H1 (cell line): ENCODE measurements around the gene ZNF486. TPM values are rescaled to one million over a fixed set of nuclear protein-coding genes. Genes with fewer than 3 reads are reported as not detected.

ENCODE experiments used
- CTCF ChIA-PET: fragments of 300-600 bp; sonication (Branson Sonifier 250); formaldehyde crosslinking; loops from one replicate; lab custom pipeline; 2021; ENCODE audit not compliant: partially characterized antibody; lab: Charles Lee
- POLR2A ChIA-PET: fragments of 300-600 bp; sonication (Branson Sonifier 250); formaldehyde crosslinking; loops from one replicate; lab custom pipeline; 2021; ENCODE audit warnings: inconsistent platforms; ENCODE audit not compliant: partially characterized antibody; lab: Charles Lee
- DNase-seq, 2 experiments: peaks; one replicate each; pipeline versions ENCODE4 v3.0.0 to v3.0.0-alpha.2; 2010 to 2022; ENCODE audit warnings: low spot score in 2 of 2, low read depth in 1 of 2, mixed read lengths in 1 of 2
- FAIRE-seq: peaks from 2 replicates; lab custom pipeline; 2011; peaks lifted over from hg19 to GRCh38; lab: Jason Lieb, UNC
- H2AFZ ChIP-seq: 2 replicates; pipeline ENCODE4 v1.8.1; 2012; ENCODE audit warnings: low read length, inconsistent platforms
- H2AK5ac ChIP-seq: 2 replicates; pipeline ENCODE4 v1.6.1; 2013; ENCODE audit warnings: low read depth, low read length
- H2BK120ac ChIP-seq: replicated peaks from 2 replicates; pipeline ENCODE3; 2013; ENCODE audit warnings: low read depth, low read length, inconsistent platforms
- H2BK12ac ChIP-seq: 2 replicates; pipeline ENCODE4 v1.6.1; 2013; ENCODE audit warnings: low read depth, low read length
- H2BK15ac ChIP-seq: 2 replicates; pipeline ENCODE4 v1.6.1; 2013; ENCODE audit warnings: low read length
- H2BK20ac ChIP-seq: 2 replicates; pipeline ENCODE4 v1.6.1; 2013; ENCODE audit warnings: low read length
- H2BK5ac ChIP-seq: 2 replicates; pipeline ENCODE4 v1.6.1; 2013; ENCODE audit warnings: low read depth, low read length
- H3K14ac ChIP-seq: 2 replicates; pipeline ENCODE4 v1.6.1; 2013; ENCODE audit warnings: inconsistent platforms; ENCODE audit not compliant: insufficient read length
- H3K18ac ChIP-seq: 2 replicates; pipeline ENCODE4 v1.6.1; 2013; ENCODE audit warnings: low read length; ENCODE audit errors: extremely low read depth
- H3K23ac ChIP-seq: 2 replicates; pipeline ENCODE4 v1.6.1; 2013; ENCODE audit warnings: inconsistent platforms; ENCODE audit not compliant: insufficient read length
- H3K23me2 ChIP-seq: 2 replicates; pipeline ENCODE4 v1.6.1; 2013; ENCODE audit warnings: low read depth, low read length
- H3K27ac ChIP-seq: 2 replicates; pipeline ENCODE4 v1.6.1; 2011; ENCODE audit warnings: low read depth, low read length, inconsistent platforms
- H3K27me3 ChIP-seq, 4 experiments: replicated peaks in 1 of 4; 1 replicate in 1 of 4; 2 replicates in 3 of 4; pipeline versions ENCODE4 v1.6.1 to v1.8.1; 2011 to 2013; ENCODE audit warnings: low read length in 3 of 4, mild to moderate bottlenecking in 3 of 4, inconsistent platforms in 2 of 4, mixed read lengths in 2 of 4, moderate library complexity in 1 of 4; ENCODE audit not compliant: control insufficient read depth in 3 of 4, insufficient read depth in 3 of 4; ENCODE audit errors: extremely low read depth in 1 of 4
- H3K36me3 ChIP-seq, 4 experiments: 2 replicates each; pipeline versions ENCODE4 v1.6.1 to v1.8.1; 2011 to 2013; ENCODE audit warnings: mild to moderate bottlenecking in 4 of 4, low read length in 3 of 4, moderate library complexity in 2 of 4, control low read depth in 1 of 4, inconsistent platforms in 1 of 4; ENCODE audit not compliant: insufficient read depth in 4 of 4, control insufficient read depth in 2 of 4
- H3K4ac ChIP-seq: replicated peaks from 2 replicates; pipeline ENCODE3; 2013; ENCODE audit warnings: low read length, low read depth, mixed read lengths, inconsistent platforms; ENCODE audit not compliant: insufficient read length
- H3K4me1 ChIP-seq, 4 experiments: replicated peaks in 1 of 4; 1 replicate in 1 of 4; 2 replicates in 3 of 4; pipeline versions ENCODE4 v1.6.1 to v1.8.1; 2011 to 2013; ENCODE audit warnings: low read length in 3 of 4, inconsistent platforms in 2 of 4, mixed read lengths in 1 of 4; ENCODE audit not compliant: insufficient read depth in 4 of 4, control insufficient read depth in 3 of 4
- H3K4me2 ChIP-seq, 2 experiments: 2 replicates each; pipeline versions ENCODE4 v1.6.1 to v1.8.1; 2011 to 2013; ENCODE audit warnings: low read depth in 2 of 2, low read length in 2 of 2, control low read depth in 1 of 2, inconsistent platforms in 1 of 2, mild to moderate bottlenecking in 1 of 2; ENCODE audit not compliant: insufficient read depth in 1 of 2
- H3K4me3 ChIP-seq, 4 experiments: fragments of 200-600, 300-600 bp in 1 of 4; sonication (generic), shearing (Covaris generic), sonication (Bioruptor Twin) in 1 of 4; 2 replicates each; pipeline versions ENCODE4 v1.5.1 to v1.8.1; 2011 to 2016; ENCODE audit warnings: low read length in 4 of 4, low read depth in 3 of 4, control low read depth in 2 of 4, inconsistent platforms in 2 of 4, mild to moderate bottlenecking in 2 of 4, mixed read lengths in 1 of 4, moderate library complexity in 1 of 4; ENCODE audit not compliant: insufficient read depth in 2 of 4; ENCODE audit errors: extremely low read depth in 1 of 4
- H3K56ac ChIP-seq: replicated peaks from 2 replicates; pipeline ENCODE3; 2013; ENCODE audit warnings: low read depth, mild to moderate bottlenecking, mixed read lengths, low read length, inconsistent platforms; ENCODE audit not compliant: insufficient read length
- H3K79me1 ChIP-seq: 2 replicates; pipeline ENCODE4 v1.6.1; 2013; ENCODE audit warnings: low read depth, low read length, control low read depth
- H3K79me2 ChIP-seq, 2 experiments: 2 replicates each; pipeline versions ENCODE4 v1.6.1 to v1.8.1; 2012 to 2013; ENCODE audit warnings: low read length in 2 of 2, mild to moderate bottlenecking in 2 of 2, inconsistent platforms in 1 of 2; ENCODE audit not compliant: insufficient read depth in 2 of 2, control insufficient read depth in 1 of 2
- H3K9ac ChIP-seq, 4 experiments: replicated peaks in 1 of 4; 1 replicate in 1 of 4; 2 replicates in 3 of 4; pipeline versions ENCODE4 v1.6.1 to v1.8.1; 2011 to 2013; ENCODE audit warnings: low read depth in 3 of 4, low read length in 3 of 4, control low read depth in 2 of 4, mild to moderate bottlenecking in 2 of 4, moderate library complexity in 2 of 4, inconsistent platforms in 1 of 4; ENCODE audit errors: extremely low read depth in 1 of 4
- H3K9me3 ChIP-seq, 2 experiments: 2 replicates each; pipeline versions ENCODE4 v1.6.1 to v1.8.1; 2012 to 2013; ENCODE audit warnings: mild to moderate bottlenecking in 2 of 2, moderate library complexity in 2 of 2, control low read depth in 1 of 2, inconsistent platforms in 1 of 2, low read depth in 1 of 2, low read length in 1 of 2, mixed read lengths in 1 of 2; ENCODE audit not compliant: insufficient read depth in 2 of 2
- H4K20me1 ChIP-seq, 2 experiments: replicated peaks in 1 of 2; 2 replicates each; pipeline versions ENCODE3 to v1.8.1; 2011 to 2013; ENCODE audit warnings: inconsistent platforms in 2 of 2, low read length in 2 of 2, mild to moderate bottlenecking in 1 of 2; ENCODE audit not compliant: insufficient read depth in 2 of 2, control insufficient read depth in 1 of 2
- H4K5ac ChIP-seq: 2 replicates; pipeline ENCODE4 v1.6.1; 2013; ENCODE audit warnings: low read length, low read depth, mixed read lengths, inconsistent platforms; ENCODE audit not compliant: insufficient read length
- H4K8ac ChIP-seq: 2 replicates; pipeline ENCODE4 v1.8.0; 2013; ENCODE audit warnings: mild to moderate bottlenecking, moderate library complexity, low read length, inconsistent platforms; ENCODE audit not compliant: insufficient read depth; ENCODE audit errors: extremely low read depth
- H4K91ac ChIP-seq: replicated peaks from 2 replicates; pipeline ENCODE3; 2013; ENCODE audit warnings: low read length, mixed read lengths, inconsistent platforms; ENCODE audit not compliant: insufficient read length
- EP300 ChIP-seq, 2 experiments: IDR thresholded peaks; 1 replicate in 1 of 2; 2 replicates in 1 of 2; pipeline ENCODE4 v1.6.1; 2011 to 2012; ENCODE audit warnings: low read depth in 2 of 2, low read length in 2 of 2, mild to moderate bottlenecking in 2 of 2, borderline replicate concordance in 1 of 2, inconsistent platforms in 1 of 2, moderate library complexity in 1 of 2
- JUND ChIP-seq: IDR thresholded peaks from 2 replicates; pipeline ENCODE4 v1.6.1; 2011; ENCODE audit warnings: mild to moderate bottlenecking, improper control_type of control experiment, low read length
- PHF8 ChIP-seq: fragments of 200-600 bp; sonication (generic); conservative IDR thresholded peaks from 2 replicates; pipeline ENCODE4 v1.7.1; 2012; ENCODE audit warnings: low read depth, mild to moderate bottlenecking, inconsistent platforms, low read length, moderate library complexity
- RAD21 ChIP-seq, 2 experiments: IDR thresholded peaks in 1 of 2; conservative IDR thresholded peaks in 1 of 2; 2 replicates each; pipeline ENCODE4 v1.6.1; 2011; ENCODE audit warnings: low read depth in 2 of 2, low read length in 2 of 2, improper control_type of control experiment in 1 of 2, inconsistent platforms in 1 of 2, mild to moderate bottlenecking in 1 of 2, moderate library complexity in 1 of 2
- WGBS, 2 experiments: shearing (Covaris generic) in 1 of 2; methylation state at CpG; one replicate each; pipeline versions ENCODE4 v1.1.6 to v1.1.7; 2013 to 2015; ENCODE audit warnings: low lambda C conversion rate in 2 of 2, mixed read lengths in 2 of 2, inconsistent platforms in 1 of 2, low coverage in 1 of 2, missing lambda C conversion rate in 1 of 2; ENCODE audit not compliant: insufficient replicate concordance in 2 of 2, insufficient coverage in 1 of 2, insufficient read length in 1 of 2; ENCODE audit errors: extremely low coverage in 1 of 2, missing lambda C conversion rate in 1 of 2; 5-methylcytosine and 5-hydroxymethylcytosine counted together
- polyA plus RNA-seq, 7 experiments: library from polyadenylated mRNA; depleted of rRNA in 3 of 7; stranded (reverse) in 5 of 7; unstranded in 2 of 7; fragments of >200 nt in 5 of 7; fragments of 200-250 nt in 2 of 7; gene quantifications; 1 replicate in 5 of 7; 2 replicates in 1 of 7; 4 replicates in 1 of 7; pipeline versions ENCODE4 v1.2.1 to v1.2.3, GENCODE V29; 2011 to 2013; ENCODE audit warnings: missing spikeins in 2 of 7, mixed read lengths in 2 of 7
- total RNA-seq: library from RNA; stranded (reverse); fragmentation: NEBNext Ultra II Directional; extraction: Animal tissue kit (Norgen Biotek cat#: 25700); gene quantifications from 2 replicates; pipeline ENCODE4 v1.2.1, GENCODE V29; 2021

ZNF486 gene
- total and polyA plus RNA-seq, 2 of the 8 experiments (the other 6 are each of a cell fraction or from before 2014, with no cell fraction given) = 10.7 to 23.4 TPM

- no peak overlapping the region for H2AFZ ChIP-seq
- no peak overlapping the region for H3K4ac ChIP-seq
- H3K23ac ChIP-seq = no peak overlapping the region
- WGBS, 2 experiments = 91% methylated on average over 3 of the region's 3 CpGs; no CpG with 5 or more reads in 1 of the 2 experiments
- H3K14ac ChIP-seq = no peak overlapping the region
- FAIRE-seq (no peak), DNase-seq (no peak)
- H4K5ac ChIP-seq = no peak overlapping the region
- no peaks in the 10 kb centered on the region; the same call in 1 of the 2 replicates for H3K79me1 ChIP-seq
- no peak overlapping the region for H2BK15ac ChIP-seq
- no peaks in the 10 kb centered on the region for H3K27me3 ChIP-seq
- H2BK120ac ChIP-seq = no peak overlapping the region
- no peak overlapping the region for H3K56ac ChIP-seq
- no peak overlapping the region for H2BK5ac ChIP-seq
- peaks cover 0 to 38% (median 22%) of the 10 kb centered on the region in 4 experiments; a peak in 6 of 8 replicates for H3K36me3 ChIP-seq
- H4K91ac ChIP-seq = no peak overlapping the region
- H3K4me3 ChIP-seq = no peak overlapping the region
- ChIA-PET CTCF (interaction anchor here (0.7 to 1.1 kb wide), 2 partner anchors 174 to 182 kb away, joined by 3 read pairs; no protein-coding TSS in a partner anchor), POLR2A (interaction anchor here (0.6 to 3.2 kb wide), 5 partner anchors 8 to 660 kb away, joined by 3 to 19 read pairs (median 4); no protein-coding TSS in a partner anchor)
- no peak overlapping the region for H2BK12ac ChIP-seq
- no peak overlapping the region for H2BK20ac ChIP-seq
- H3K4me2 ChIP-seq = no peak overlapping the region
- H3K23me2 ChIP-seq = no peaks in the 10 kb centered on the region
- H4K20me1 ChIP-seq = no peaks in the 10 kb centered on the region
- H2AK5ac ChIP-seq = no peak overlapping the region
- no peak overlapping the region for H4K8ac ChIP-seq
- no peak overlapping the region for H3K18ac ChIP-seq
- H3K27ac ChIP-seq = no peak overlapping the region
- peaks cover 3 to 9% of the 10 kb centered on the region in 2 experiments; a peak in 3 of 4 replicates for H3K9me3 ChIP-seq
- H3K79me2 ChIP-seq = peaks cover 3 to 71% of the 10 kb centered on the region in 2 experiments; a peak in 3 of 4 replicates
- no peaks in the 10 kb centered on the region for H3K4me1 ChIP-seq
- no peak overlapping the region for H3K9ac ChIP-seq
- no peak for TF ChIP-seq JUND
- no peak for TF ChIP-seq PHF8
- no peak for TF ChIP-seq EP300 (IDR thresholded peaks at IDR 0.05; ENCODE audit: borderline replicate concordance in 1 of 2, low read depth in 2 of 2, low read length in 2 of 2)
- TF ChIP-seq RAD21 (IDR thresholded peaks at IDR 0.05 in 1 of 2, conservative IDR thresholded peaks at IDR 0.05 in 1 of 2; ENCODE audit: low read depth in 2 of 2, low read length in 2 of 2) = no peak
Observed at GRCh38 chr19:20171285-20171684, 4.3 kb downstream of the ZNF486 start.
